Measurements from ENCODE around the gene BRD9.

GRCh38 chr5:878125-878524 is 14.5 kb downstream of the BRD9 start:
- no peak for TF ChIP-seq CTCF (IDR thresholded peaks at IDR 0.05 in 8 of 11, conservative IDR thresholded peaks at IDR 0.05 in 3 of 11)
- TF ChIP-seq POLR2A (IDR thresholded peaks at IDR 0.05), result no peak
